IPS-NIHi11 (cell line): ENCODE measurements around the gene NDUFS8.
A peak's percentile ranks its signal among the peaks of the same experiment; 100 is the strongest.

ENCODE experiments used
- DNase-seq: peaks from one replicate; pipeline ENCODE4 v3.0.0; 2012; ENCODE audit warnings: mixed read lengths, low spot score

NDUFS8 gene

GRCh38 chr11:68016161-68016903, 14.1 kb upstream of the NDUFS8 start:
- no peak for DNase-seq

- DNase-seq, result no peak
Observed at GRCh38 chr11:68016904-68017817, 13.3 kb upstream of the NDUFS8 start.

DNA sequence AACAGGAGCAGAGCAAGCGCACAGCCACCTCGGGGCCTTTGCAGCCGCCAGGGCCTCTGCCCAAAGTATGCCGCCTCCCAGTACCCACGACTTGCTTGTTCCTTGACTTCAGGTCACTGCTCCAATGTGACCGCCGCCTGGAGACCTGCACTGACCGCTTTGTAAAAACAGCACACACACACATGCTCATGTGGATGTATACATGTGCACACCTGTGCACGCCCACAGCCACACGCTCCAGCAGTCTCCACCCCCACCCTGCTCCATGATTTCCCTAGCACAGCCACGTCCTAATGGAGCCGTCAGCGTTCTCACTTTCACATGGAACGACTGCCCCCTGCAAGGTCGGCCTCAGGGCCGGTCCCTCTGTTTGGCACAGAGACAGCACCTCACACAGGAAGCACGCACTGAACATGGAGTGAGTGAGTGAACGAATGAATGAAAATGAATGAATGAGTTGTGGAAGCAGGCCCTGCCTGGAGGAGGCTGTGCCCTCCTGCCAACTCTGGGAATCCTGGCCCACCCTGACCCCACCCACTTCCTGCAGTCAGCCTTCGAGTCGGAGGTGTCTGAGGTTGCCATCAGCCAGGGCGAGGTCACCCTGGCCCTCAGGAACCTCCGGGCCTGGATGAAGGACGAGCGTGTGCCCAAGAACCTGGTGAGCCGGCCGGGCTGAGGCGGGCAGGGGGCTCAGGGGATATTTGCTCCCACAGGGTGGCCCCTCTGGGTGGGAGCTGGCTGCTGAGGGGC, 12.3 kb upstream of the NDUFS8 start:
- DNase-seq, result no peak

DNA sequence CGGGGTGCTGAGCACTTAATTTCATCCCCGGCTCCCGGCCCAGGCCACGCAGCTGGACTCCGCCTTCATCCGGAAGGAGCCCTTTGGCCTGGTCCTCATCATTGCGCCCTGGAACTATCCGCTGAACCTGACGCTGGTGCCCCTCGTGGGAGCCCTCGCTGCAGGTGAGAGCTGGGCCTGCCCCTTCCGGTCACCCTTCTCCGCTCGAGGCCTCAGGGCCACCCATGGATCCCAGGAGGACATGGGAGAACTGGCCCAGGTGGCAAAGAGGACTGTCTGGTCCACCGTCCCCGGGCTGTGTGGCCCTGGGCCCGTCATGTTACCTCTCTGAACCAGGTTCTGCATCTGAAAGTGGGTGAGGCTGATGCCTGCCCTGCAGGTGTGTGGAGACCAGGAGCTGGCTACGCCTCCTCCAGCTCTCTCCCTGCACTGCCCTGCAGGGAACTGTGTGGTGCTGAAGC, 11.7 kb upstream of the NDUFS8 start:
- no peak for DNase-seq

- no peak for DNase-seq
Observed at GRCh38 chr11:68019486-68019885, 11.0 kb upstream of the NDUFS8 start.

- DNase-seq, result peak; percentile 81
Observed at GRCh38 chr11:68020575-68020974, 9.9 kb upstream of the NDUFS8 start.

DNA sequence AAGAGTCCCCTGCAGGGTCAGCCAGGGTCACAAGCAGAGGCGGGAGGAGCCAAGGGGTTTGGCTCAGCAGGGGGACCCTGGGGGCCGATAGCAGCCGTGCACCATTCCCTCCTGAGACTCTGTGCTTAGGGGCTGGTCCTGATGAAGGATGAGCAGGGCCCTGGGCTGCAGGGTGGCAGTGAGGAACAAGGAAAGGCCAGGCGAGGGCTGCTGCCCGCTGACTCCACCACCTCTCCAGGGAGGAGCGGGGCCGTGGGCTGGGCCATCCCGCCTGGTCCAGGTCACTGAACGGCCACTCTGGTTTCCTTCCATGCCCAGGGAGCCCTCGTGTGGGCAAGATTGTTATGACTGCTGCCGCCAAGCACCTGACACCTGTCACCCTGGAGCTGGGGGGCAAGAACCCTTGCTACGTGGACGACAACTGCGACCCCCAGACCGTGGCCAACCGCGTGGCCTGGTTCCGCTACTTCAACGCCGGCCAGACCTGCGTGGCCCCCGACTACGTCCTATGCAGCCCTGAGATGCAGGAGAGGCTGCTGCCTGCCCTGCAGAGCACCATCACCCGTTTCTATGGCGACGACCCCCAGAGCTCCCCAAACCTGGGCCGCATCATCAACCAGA, 9.2 kb upstream of the NDUFS8 start:
- DNase-seq, result peak; percentile 80

DNA sequence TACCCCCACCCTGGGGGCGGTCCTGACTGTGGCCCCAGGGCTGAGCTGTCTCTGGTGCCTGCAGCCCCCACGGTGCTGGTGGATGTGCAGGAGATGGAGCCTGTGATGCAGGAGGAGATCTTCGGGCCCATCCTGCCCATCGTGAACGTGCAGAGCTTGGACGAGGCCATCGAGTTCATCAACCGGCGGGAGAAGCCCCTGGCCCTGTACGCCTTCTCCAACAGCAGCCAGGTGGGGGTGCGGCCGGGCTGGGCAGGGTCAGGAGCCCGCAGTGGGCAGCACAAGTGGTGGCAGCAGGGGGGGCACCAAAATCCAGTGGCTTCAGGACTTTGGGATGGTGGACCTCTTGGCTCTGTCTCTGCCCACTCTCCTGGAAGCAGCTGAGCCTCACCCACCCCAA, 8.0 kb upstream of the NDUFS8 start:
- DNase-seq, result no peak

- DNase-seq, result no peak
Observed at GRCh38 chr11:68024508-68024907, 6.0 kb upstream of the NDUFS8 start.

- no peak for DNase-seq
Observed at GRCh38 chr11:68025047-68025446, 5.4 kb upstream of the NDUFS8 start.

DNA sequence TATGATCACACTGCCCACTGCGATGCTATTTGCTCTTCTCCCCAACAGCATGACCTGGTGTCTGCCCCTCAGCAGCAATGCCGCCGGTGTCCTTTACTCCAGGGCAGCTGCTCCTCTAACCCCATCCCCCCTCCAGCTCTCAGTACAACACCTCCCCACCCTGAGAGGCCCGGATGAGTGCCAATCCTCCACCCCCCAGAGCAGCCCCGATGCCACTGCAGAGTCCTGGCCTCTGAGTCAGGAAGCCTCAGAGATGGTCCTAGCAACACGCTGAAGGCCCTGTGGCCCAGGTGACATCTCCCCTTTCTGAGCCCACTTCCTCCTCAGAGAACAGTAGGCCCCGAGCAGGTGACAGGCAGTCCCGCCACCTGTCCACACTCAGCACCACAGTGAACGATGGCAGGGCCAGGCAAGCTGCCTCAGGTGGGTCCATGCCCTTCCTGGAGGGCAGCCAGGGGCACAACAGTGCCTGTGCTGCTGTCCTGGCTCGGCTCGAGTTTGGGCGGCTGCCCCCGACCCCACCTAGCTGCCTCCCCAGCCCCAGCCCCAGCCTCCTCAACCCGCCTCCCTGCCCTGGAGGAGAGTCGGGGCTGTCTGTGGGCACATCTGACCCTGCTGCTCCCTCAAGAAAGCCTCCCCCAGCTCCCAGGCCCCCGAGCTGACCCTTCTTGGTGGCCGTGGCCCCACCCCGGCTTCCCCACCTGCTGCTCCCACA, 3.9 kb upstream of the NDUFS8 start:
- no peak for DNase-seq

GRCh38 chr11:68027667-68028066, 2.8 kb upstream of the NDUFS8 start:
- DNase-seq, result no peak

- DNase-seq, result no peak
Observed at GRCh38 chr11:68028802-68029545, 1.5 kb upstream of the NDUFS8 start.

DNA sequence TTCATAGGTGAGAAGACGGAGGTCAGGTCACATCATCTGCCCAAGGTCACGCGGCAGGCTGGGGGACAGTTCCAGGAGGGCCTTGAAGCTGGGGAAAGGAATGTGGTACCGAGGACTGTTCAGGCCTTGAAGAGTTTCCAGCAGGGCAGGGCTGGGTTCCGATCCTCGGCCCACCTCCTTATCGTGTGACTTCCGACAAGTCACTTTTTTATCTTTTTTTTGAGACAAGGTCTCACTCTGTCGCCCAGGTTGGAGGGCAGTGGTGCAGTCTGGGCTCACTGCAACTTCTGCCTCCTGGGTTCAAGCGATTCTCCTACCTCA, 623 bp downstream of the NDUFS8 start:
- DNase-seq, result no peak

DNA sequence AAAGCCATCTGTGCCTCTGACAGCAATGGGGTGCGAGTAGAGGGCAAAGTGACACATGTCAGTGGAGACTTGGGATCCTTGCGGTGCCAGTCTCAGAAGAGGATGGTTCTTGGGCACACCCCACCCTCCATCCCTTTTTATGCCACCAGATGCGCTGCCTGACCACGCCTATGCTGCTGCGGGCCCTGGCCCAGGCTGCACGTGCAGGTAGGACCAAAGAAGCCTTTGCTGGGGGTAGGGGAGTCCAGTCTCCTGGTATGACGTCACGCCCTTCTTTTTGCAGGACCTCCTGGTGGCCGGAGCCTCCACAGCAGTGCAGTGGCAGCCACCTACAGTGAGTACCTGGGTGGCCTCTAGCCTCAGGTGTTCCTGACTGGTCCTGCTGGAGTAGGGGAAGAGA, 1.5 kb downstream of the NDUFS8 start:
- no peak for DNase-seq

DNA sequence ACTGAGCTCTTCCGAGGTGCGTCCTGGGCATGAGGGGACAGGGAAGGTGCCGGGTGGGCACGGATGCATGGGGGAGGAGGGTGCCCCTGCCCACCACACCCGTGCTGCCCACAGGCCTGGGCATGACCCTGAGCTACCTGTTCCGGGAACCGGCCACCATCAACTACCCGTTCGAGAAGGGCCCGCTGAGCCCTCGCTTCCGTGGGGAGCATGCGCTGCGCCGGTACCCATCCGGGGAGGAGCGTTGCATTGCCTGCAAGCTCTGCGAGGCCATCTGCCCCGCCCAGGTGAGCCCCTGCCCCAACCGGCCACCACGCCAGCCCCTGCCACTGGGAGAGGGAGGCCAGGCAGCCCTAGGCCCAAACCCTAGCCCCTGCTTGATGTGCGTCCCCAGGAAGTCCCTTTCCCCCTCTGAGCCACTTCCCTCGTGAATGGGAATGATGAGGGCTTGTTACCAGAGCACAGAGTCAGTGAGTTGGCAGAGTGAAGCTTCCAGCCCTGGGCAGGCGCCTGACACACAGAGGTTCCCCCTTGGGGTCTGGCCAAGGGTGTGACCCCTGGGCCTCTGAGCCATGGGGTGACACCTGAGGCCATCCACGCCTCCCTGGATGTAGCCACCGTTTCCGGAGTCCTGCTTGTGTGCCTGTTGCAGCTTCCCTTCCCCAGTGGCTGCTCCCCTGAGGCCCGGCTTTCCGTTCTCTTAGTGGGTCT, 2.7 kb downstream of the NDUFS8 start:
- no peak for DNase-seq

GRCh38 chr11:68033708-68034045, 3.2 kb downstream of the NDUFS8 start:
- no peak for DNase-seq

DNA sequence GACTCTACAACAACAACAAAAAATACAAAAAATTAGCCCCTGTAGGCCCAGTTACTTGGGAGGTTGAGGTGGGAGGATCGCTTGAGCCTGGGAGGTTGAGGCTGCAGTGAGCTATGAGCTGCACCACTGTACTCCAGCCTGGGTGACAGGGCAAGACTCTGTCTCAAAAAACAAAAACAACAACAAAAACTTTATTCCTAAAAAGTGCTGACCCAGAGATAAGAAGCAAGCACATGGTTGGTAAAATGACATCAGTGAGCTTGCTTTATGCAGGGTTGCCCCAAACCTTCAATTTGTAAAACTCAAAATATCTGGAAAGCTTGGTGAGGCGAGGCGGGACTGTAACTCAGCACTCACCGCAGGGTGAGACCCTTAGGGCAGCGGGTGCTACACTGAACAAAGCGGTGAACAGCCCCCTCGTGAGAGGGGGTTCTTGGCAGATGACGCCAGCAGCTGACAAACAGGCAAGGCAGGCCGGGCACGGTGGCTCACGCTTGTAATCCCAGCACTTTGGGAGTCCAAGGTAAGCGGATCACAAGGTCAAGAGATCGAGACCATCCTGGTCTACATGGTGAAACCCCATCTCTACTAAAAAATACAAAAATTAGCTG, 4.9 kb downstream of the NDUFS8 start:
- DNase-seq, result no peak

DNA sequence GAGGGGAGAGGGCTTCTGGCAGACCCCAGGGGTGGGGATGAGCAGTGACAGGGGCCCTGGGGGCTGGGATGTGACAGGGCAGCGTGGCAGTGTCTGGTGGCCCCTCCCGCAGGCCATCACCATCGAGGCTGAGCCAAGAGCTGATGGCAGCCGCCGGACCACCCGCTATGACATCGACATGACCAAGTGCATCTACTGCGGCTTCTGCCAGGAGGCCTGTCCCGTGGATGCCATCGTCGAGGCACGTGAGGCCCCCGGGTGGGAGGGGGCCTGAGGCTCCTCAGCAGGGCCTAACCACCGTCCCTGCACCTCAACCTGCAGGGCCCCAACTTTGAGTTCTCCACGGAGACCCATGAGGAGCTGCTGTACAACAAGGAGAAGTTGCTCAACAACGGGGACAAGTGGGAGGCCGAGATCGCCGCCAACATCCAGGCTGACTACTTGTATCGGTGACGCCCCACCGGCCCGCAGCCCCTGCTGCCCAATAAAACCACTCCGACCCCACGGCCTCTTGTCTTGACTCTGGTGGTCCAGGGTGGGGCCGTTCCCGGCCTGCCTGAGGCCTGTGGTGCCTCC, 5.7 kb downstream of the NDUFS8 start:
- DNase-seq, result no peak
